NT2/D1 (cell line): Measurements from ENCODE around the gene DOP1B.

Experiments
- YY1 ChIP-seq: IDR thresholded peaks from 2 replicates; pipeline ENCODE4 v1.6.1; 2011; ENCODE audit not compliant: insufficient read length, insufficient read depth
- ZNF274 ChIP-seq: IDR thresholded peaks from 2 replicates; pipeline ENCODE4 v1.6.1; 2011; ENCODE audit warnings: mild to moderate bottlenecking, low read depth, low read length

GRCh38 chr21:36186506-36187399 lies 30.1 kb downstream of the DOP1B start:
- no peak for TF ChIP-seq ZNF274
- no peak for TF ChIP-seq YY1
